HL-60/S4 treated with retinoic acid at 250 ng/mL for 4 days and 3 days (cell line): ENCODE measurements around the gene INPP5D.

Source experiments
- in situ Hi-C: fragments of 300-500 bp; cut with MboI; formaldehyde crosslinking; loops from 2 replicates; pipeline ENCODE4 v1.7.0; 2022; ENCODE audit warnings: low sequenced_read_pairs

The INPP5D gene

GRCh38 chr2:233233618-233234230 lies 173.6 kb downstream of the INPP5D start:
- in situ Hi-C loops = no loop called here

GRCh38 chr2:233234264-233234663 lies 174.1 kb downstream of the INPP5D start:
- in situ Hi-C loops = no loop called here

GRCh38 chr2:233234996-233235395 lies 174.9 kb downstream of the INPP5D start:
- in situ Hi-C loops = no loop called here

- in situ Hi-C loops = no loop called here
Measured at GRCh38 chr2:233235977-233236376, 175.8 kb downstream of the INPP5D start.

GRCh38 chr2:233236820-233237589 lies 176.9 kb downstream of the INPP5D start:
- in situ Hi-C loops = no loop called here

- in situ Hi-C loops = no loop called here
Measured at GRCh38 chr2:233240897-233241296, 180.8 kb downstream of the INPP5D start.

GRCh38 chr2:233241803-233242202 lies 181.7 kb downstream of the INPP5D start:
- in situ Hi-C loops = no loop called here

- in situ Hi-C loops = no loop called here
Measured at GRCh38 chr2:233242231-233242927, 182.2 kb downstream of the INPP5D start.

GRCh38 chr2:233243348-233243747 lies 183.2 kb downstream of the INPP5D start:
- in situ Hi-C loops = no loop called here

- in situ Hi-C loops = no loop called here
Measured at GRCh38 chr2:233244818-233245217, 184.7 kb downstream of the INPP5D start.

- in situ Hi-C loops = no loop called here
Measured at GRCh38 chr2:233245406-233245805, 185.3 kb downstream of the INPP5D start.

- in situ Hi-C loops = no loop called here
Measured at GRCh38 chr2:233247116-233247515, 187.0 kb downstream of the INPP5D start.

GRCh38 chr2:233247744-233248143 lies 187.6 kb downstream of the INPP5D start:
- in situ Hi-C loops = no loop called here

GRCh38 chr2:233248999-233249398 lies 188.9 kb downstream of the INPP5D start:
- in situ Hi-C loops = no loop called here

GRCh38 chr2:233250568-233250967 lies 190.4 kb downstream of the INPP5D start:
- in situ Hi-C loops = loop anchor here (25.0 kb wide), 1 partner anchor 388 kb away; the partner anchor contains the start of gene SNORC

GRCh38 chr2:233250985-233251305 lies 190.8 kb downstream of the INPP5D start:
- in situ Hi-C loops = loop anchor here (25.0 kb wide), 1 partner anchor 389 kb away; the partner anchor contains the start of gene SNORC

GRCh38 chr2:233251306-233252116 lies 191.4 kb downstream of the INPP5D start, which contains the start of gene ATG16L1:
ATG16L1 (plus strand) TSS chr2:233251673; CDS start chr2:233251828, 155 bp downstream.
- in situ Hi-C loops = loop anchor here (25.0 kb wide), 1 partner anchor 389 kb away; the partner anchor contains the start of gene SNORC

GRCh38 chr2:233252227-233252626 lies 192.1 kb downstream of the INPP5D start:
- in situ Hi-C loops = loop anchor here (25.0 kb wide), 1 partner anchor 390 kb away; the partner anchor contains the start of gene SNORC

- in situ Hi-C loops = loop anchor here (25.0 kb wide), 1 partner anchor 393 kb away; the partner anchor contains the start of gene SNORC
Measured at GRCh38 chr2:233255151-233255550, 195.0 kb downstream of the INPP5D start.

- in situ Hi-C loops = loop anchor here (25.0 kb wide), 1 partner anchor 394 kb away; the partner anchor contains the start of gene SNORC
Measured at GRCh38 chr2:233256048-233256447, 195.9 kb downstream of the INPP5D start.
